HG03521 (cell line): ENCODE results near the gene RNF130.
"Not testable (repeated sequence)": the region's sequence is repeated elsewhere in the genome, so short reads cannot be mapped to it uniquely, and the experiment has no call there.

ENCODE experiments used
- ATAC-seq: cut with Tn5 transposase; IDR thresholded peaks from one replicate; pipeline ENCODE4 v1.9.1; 2021; ENCODE audit warnings: mild to moderate bottlenecking, moderate library complexity; ENCODE audit not compliant: unreplicated experiment

RNF130 gene

DNA sequence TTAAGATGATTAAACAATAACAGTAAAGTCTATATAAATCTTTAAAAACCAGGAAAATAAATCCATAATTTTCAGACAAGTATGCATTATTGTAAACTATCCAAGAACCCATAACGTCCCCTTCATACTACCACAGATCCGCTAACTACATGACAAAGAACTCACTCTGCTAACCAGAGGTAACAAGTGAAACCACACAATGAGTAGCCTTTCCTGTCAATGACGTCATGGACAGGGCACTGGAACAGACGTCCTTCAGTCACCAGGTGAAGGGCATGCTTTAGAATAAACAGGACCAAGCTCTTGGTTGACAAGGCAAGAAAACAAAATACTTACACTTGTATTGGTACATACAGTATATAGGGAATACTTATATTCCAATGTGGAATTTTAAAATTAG is 45.2 kb downstream of the RNF130 start:
- ATAC-seq, result no peak

DNA sequence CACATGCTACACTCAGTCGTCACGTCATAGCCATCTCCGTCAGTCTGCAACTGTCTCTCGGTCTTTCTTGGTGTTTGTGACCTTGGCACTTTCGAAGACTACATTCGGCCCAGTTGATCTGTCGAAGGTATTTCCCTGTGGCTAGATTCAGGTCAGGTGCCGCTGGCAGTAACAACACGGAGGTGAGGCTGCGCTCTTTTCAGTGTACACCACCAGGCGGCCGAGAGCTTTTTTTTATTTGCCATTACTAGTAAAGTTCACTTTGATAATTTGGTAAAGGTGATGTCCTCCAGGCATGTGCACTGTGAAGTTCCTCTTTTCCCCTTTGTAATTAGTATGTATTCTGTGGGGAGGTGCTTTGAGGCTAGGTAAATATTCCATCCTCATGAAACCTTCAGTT is 49.7 kb downstream of the RNF130 start:
- ATAC-seq, result no peak

DNA sequence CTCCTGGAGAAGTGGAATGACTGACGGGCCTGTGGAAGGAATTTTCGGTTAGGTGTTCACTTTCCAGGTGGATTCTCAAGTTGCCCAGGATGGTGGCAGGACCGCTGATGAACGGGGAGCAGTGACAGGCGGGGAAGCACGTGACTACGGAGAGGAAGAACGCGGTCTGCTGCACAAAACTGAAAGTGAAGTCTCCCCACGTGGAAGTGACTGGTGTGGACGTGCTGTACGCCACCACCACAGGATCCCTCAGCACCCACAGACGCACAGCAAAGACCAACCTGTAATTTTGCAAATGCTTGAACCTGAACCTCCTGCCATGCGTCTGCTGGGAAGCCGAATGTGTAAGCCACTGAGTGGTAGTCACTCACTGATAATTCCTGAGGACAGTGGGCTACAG is 51.4 kb downstream of the RNF130 start:
- ATAC-seq, result no peak

DNA sequence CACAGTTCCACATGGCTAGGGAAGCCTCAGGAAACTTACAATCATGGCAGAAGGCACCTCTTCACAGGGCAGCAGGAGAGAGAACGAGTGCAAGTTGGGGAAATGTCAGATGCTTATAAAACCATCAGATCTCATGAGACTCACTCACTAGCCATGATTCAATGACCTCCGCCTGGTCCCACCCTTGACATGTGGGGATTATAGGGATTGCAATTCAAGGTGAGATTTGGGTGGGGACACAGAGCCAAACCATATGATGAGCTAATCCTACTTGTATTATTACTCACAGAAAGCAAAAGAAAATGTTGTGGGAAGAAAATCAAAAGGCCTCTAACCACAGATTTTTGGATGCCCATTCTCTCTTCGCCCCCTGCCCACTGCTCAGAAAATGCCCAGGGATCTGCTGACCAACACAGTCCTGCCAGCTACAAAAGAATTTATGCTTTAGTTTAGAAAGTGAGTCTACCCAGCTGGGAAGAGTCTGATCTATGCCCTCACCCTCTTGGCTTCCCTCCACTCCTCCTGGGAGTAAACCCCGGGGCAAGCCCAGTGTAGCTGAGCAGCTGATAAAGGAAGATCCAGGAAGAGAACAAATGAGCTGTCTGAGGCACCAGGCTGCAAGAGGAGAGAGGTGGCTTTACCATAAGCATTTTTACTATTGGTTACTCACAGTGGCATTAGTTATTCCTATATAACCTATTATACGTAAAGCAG is 53.1 kb downstream of the RNF130 start:
- no peak for ATAC-seq

DNA sequence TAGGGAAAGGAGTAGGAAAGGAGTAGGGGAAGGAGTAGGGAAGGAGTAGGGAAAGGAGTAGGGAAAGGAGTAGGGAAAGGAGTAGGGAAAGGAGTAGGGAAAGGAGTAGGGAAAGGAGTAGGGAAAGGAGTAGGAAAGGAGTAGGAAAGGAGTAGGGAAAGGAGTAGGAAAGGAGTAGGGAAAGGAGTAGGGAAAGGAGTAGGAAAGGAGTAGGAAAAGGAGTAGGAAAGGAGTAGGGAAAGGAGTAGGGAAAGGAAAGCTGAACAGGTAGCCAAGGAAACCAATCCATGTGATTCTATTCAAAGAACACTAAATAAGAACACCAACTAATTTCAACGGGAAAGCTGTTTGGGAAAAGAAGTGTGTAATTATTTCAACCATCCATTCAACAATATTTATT is 56.0 kb downstream of the RNF130 start:
- not testable (repeated sequence) for ATAC-seq

DNA sequence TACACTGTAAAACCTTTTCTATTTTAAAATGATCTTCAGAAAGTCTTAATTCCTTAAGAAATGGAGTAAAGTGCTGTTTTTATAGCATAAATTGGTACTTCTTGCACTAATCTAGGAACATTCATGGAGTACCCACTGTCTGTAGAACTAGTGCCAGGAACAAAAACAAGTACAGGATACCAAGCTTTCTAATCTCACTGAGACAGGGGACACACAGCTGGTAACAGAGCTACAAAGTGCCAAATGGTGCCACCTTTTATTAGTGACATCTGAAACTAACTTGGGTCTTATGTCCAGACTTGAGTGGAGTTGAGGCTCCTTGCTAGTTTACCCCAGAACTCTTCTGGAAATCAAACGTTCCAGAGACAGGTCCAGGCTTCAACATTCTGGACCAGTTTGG is 57.9 kb downstream of the RNF130 start:
- ATAC-seq, result no peak

DNA sequence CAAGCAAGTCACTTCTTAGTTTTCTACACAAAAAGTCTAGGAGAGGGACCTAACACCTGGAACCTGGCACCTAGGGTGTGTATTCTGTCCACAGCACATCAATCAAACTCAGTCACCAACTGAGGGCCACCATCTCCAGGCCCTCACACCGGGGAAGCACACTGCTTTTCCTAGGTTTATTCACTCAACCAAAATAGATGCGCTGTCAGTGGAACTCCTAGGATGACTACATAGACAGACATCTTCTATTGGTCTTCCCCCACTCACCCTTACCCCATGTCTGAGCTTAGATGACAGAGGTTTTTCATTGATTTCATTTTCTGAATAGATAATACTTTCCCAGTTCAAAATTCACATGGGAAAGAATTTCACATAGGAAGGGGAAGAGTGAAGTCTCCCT is 59.2 kb downstream of the RNF130 start:
- no peak for ATAC-seq

DNA sequence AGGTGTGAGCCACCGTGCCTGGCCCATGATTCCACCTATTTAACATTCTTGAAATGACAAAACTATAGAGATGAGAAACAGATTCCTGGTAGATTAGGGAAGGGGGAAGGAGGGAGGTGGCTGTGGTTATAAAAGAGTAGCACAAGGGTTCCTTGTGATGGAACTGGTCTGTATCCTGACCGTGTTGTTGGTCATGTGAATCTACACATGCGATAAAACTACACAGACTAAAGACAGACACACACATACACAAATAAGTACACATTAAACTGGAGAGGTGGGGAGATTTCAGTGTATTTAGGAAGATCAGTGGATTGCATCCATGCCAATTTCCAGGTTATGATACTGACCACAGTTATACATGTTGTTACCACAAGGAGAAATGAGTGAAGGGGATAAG is 60.9 kb downstream of the RNF130 start:
- no peak for ATAC-seq

DNA sequence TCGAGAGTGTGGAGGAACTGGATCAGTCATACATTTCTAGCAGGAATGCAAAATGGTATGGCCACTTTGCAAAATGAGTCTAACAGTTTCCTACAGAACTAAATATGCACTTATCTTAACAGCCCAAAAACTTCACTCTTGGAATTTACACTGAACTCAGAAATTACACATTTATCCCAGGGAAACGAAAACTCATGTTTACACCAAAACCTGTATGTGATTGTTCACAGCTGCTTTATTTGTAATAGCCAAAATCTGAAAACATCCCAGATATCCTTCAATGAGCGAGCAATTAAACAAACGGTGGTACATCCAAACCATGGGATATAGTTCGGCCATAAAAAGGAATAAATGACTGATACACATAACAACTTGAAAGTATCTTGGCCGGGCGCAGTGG is 62.0 kb downstream of the RNF130 start:
- ATAC-seq, result no peak

DNA sequence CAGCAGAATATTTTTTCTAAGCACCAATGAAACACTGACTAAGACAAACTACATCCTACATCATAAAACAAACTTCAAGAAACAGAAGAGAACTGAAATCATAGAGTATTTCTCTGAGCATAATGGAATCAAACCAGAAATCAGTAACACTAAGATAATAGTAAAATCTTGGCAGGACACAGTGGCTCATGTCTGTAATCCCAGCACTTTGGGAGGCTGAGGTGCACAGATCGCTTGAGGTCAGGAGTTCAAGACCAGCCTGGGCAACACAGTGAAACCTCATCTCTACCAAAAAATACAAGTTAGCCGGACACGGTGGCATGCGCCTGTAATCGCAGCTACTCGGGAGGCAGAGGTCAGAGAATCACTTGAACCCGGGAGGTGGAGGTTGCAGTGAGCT is 63.1 kb downstream of the RNF130 start:
- no peak for ATAC-seq

DNA sequence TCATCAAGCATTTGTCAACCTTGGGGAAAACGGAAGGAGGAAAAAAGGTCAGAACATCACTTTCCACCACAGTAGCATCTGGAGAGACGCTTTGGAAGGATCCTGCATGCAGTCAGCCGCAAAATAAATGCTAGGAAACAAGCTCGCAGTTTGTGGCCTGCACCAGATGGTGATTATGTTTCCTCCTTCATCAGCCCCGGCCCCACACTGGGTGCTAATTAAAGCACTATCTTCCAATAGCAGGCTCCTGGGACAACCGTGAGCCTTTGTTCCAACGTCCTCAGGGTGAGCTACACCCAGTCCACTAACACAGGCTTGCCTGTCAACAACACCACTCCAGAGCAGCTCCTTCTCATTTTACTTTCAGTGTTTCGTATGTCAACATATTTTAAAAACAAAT is 64.0 kb downstream of the RNF130 start:
- no peak for ATAC-seq

DNA sequence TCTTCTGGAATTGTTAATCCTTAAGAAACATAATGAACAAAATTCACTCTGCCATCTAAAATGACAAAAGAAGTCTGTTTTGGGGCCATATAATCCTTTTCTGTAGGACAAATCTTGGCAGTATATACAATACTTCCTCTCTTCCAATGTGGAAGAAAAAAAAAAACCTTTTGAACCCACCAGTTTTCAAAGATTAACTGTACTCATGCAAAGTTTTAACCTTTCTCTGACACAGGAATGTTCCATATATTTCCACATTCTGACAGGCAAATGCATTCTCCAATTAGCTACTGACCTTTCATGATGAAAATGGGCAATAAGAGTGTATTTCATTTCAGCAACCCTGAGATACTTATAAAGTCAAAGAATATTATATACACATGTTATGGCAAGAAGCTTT is 65.4 kb downstream of the RNF130 start:
- ATAC-seq, result no peak

DNA sequence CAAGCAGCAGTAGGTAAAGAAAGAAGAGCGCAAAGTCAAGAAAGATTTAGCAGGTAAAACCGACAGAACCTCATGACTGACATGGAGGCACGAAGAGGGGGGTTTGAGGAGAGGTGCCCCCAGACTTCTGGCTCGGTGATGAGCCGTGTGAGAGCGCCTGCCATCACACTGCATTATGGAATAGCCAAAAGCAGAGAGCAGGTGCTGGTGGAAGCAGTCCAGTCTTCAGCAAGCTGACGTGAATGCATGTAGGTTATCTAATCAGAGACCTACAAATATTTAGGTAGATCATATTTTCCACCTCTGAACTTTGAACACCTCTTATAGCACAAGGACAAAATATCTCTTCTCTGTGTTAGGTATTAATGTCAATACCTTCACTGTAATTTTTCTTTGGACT is 68.4 kb downstream of the RNF130 start:
- no peak for ATAC-seq

DNA sequence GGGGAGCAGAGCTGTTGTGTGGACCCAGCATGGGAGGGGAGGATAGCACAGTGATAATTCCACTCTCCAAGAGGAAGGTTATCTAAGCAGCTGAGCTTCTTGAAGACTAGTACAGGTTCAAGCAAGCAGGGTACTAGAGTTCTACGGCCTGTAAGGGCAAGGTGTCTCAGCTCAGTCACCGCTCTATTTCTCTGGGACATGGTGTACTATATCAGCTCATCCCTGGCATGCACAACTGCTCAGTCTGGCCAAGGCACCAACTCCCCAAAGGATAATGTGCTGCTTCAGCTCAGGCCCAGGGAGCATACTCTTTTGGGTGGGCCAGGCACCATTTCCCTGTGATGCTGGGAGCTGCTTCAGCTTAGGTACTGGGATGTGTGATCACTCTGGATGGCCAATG is 69.8 kb downstream of the RNF130 start:
- no peak for ATAC-seq

DNA sequence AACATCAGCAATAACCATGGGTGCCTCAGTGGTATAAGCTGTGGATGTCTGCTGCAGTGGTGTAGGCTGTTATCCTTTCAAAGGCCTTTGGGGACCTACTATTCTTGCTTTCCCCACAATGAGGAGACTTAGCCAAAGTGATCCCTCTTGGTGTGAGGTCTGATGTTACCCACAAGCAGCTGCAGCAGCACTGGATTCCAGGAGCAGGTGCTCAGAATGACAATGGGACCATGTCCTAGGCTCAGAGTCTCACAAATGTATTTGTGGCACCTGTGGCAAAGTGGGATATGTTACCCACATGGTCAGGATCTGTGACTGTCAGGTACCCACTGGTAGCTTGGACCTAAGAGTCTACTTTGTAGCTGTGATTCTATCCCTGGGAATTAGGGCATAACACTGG is 70.4 kb downstream of the RNF130 start:
- no peak for ATAC-seq

DNA sequence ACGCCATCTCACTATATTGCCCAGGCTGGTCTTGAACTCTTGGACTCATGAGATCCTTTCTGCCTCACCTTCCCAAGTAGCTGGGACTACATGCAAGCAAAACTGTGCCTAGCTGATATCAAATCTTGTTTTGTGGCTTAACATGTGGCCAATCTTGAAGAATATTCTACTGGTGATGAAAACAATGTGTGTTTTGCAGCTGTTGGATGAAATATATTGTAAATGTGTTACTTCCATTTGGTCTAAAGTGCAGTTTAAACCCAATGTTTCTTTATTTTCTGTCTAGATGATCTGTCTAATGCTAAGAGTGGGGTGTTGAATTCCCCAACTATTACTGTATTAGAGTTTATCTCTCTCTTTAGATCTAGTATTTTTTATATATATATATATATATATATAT is 73.1 kb downstream of the RNF130 start:
- ATAC-seq, result no peak

DNA sequence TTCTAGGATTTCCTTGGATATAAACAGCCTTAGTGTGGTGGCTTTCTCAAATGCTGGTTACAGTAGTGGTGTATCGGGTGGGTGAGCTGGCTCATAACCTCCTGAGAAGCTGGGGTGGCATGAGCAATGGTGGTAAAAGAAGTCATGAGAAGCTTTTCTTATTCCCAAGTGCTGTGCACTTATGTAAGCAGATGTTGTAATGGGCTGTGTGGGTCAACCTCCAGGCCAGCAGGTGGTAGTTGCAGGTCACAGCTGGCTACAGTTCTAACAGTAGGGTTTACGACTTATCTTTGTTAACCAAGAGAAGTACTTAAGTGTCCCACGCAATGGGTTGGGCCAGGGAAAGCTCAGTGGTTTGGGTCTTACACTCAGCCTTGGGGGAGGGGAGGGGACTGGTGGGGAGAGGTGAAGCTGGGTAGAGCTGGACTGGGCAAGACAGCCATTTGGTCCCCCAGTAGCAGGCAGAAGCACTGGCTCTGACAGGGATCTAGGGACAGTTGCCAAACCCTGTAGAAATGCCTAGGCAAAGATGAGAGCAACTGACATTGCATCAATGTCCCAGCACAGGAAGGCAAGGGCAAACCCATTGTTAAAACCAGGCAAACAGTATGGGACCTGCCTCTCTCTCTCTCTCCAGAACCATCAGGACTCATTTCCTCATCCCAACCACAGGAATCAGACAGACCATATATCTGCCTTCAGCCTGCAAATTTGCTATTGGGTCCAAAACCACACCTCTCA is 76.8 kb downstream of the RNF130 start:
- no peak for ATAC-seq

DNA sequence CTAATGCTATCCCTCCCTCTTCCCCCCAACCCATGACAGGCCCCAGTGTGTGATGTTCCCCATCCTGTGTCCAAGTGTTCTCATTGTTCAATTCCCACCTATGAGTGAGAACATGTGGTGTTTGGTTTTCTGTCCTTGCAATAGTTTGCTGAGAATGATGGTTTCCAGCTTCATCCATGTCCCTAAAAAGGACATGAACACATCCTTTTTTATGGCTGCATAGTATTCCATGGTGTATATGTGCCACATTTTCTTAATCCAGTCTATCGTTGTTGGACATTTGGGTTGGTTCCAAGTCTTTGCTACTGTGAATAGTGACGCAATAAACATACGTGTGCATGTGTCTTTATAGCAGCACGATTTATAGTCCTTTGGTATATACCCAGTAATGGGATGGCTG is 78.7 kb downstream of the RNF130 start:
- not testable (repeated sequence) for ATAC-seq

DNA sequence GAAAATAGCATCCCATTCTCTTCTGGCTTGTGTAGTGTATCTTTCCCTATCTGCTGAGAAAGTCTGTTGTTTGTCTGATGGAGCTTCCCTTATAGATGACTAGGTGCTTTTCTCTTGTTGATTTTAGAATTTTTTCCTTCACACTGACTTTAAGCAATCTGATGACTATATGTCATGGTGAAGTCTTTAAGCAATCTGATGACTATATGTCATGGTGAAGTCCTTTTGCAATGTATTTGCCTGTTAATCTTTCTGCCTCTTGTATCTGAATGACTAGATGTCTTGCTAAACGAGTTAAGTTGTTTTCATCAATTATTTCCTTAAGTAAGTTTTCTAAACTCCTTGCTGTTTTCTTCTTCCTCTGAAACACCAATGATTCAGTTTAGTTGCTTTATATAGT is 80.5 kb downstream of the RNF130 start:
- ATAC-seq, result no peak

DNA sequence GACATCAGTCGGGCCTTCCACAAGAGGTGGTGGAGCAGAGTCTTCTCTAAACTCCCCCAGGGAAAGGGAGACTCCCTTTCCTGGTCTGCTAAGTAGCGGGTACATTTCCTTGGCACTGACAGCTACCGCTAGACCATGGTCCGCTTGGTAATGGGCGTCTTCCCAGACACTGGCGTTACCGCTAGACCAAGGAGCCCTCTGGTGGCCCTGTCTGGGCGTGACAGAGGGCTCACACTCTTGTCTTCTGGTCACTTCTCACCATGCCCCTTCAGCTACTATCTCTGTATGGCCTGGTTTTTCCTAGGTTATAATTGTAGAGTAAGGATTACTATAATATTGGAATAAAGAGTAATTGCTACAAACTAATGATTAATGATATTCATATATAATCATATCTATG is 81.0 kb downstream of the RNF130 start:
- not testable (repeated sequence) for ATAC-seq

DNA sequence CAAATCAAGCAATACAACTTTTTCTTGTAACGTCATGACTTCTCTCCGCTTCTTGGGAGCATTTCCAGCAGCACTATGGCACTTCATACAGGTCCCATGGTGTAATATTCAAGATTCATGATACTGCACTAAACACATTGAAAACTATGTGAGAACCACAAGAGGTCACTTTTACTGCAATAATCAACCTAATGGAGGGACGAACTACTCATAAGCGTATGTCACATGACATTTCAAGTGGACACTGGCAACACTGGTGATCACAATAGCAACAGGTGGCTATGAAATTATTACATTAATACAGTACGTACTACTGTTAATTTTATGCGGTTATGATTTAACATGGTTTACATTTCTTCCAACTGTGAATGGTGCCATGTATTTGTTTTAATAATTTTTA is 85.2 kb downstream of the RNF130 start:
- ATAC-seq, result no peak

DNA sequence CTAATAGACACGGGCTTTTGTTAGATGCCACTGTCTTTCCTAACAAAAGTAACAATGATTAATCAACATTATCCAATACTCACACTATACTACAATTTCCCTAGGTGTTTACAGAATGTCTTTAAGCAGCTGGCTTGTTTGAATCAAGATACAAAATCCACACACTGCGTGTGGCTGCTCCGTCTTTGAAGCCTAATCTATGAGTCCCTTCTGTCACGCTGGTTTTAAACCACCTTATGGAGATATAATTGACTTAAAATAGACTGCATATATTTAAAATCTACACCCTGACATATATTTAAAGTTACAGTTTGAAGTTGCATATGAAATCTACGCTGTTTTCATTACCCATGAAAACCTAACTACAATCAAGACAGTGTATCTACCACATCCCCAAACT is 89.9 kb downstream of the RNF130 start:
- no peak for ATAC-seq

DNA sequence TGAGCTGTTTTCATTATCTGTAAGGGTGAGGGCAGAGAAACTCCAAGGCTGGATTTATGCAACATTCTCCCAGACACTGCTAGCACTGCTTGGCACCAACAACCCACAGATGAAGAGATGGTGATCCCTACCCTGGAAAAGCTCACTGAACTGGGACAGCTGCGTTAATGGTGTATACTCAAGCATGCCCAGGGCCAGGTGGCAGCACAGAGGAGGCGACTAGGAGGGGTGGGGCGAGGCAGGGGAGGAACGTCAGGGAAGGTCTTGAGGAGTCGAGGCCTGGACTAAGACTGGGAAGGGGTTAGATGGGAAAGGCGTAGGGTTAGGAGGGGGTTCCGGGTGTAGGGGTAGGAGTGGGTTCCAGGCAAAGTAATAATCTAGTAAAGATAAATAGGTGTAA is 90.8 kb downstream of the RNF130 start:
- no peak for ATAC-seq
